HepG2 (cell line): ENCODE measurements around the gene C9orf50. TPM values are rescaled to one million over a fixed set of nuclear protein-coding genes. Genes with fewer than 3 reads are reported as not detected.
A peak's percentile ranks its signal among the peaks of the same experiment; 100 is the strongest.

Source experiments
- AKAP8 ChIP-seq: sonication (generic); formaldehyde crosslinking; IDR thresholded peaks from 2 replicates; pipeline ENCODE4 v1.5.1; 2020; ENCODE audit warnings: mild to moderate bottlenecking, missing genetic modification reagents
- CHCHD3 ChIP-seq: sonication (generic); formaldehyde crosslinking; IDR thresholded peaks from 2 replicates; pipeline ENCODE4 v1.8.0; 2022; ENCODE audit warnings: mild to moderate bottlenecking, missing genetic modification reagents, moderate library complexity
- GATAD2A ChIP-seq: IDR thresholded peaks from 2 replicates; pipeline ENCODE4 v1.6.1; 2016
- HOXA5 ChIP-seq: sonication (generic); formaldehyde crosslinking; IDR thresholded peaks from 2 replicates; pipeline ENCODE4 v1.4.0; 2020; ENCODE audit warnings: missing genetic modification reagents
- KLF9 ChIP-seq: IDR thresholded peaks from 2 replicates; pipeline ENCODE4 v1.6.1; 2016; ENCODE audit warnings: low read depth
- MAFF ChIP-seq: IDR thresholded peaks from 2 replicates; pipeline ENCODE4 v1.6.1; 2011; ENCODE audit warnings: low read depth, low read length, improper control_type of control experiment
- MNT ChIP-seq: fragments of 450-650 bp; IDR thresholded peaks from 2 replicates; pipeline ENCODE4 v1.6.1; 2016
- SKI ChIP-seq: fragments of 450-650 bp; IDR thresholded peaks from one replicate; pipeline ENCODE4 v1.6.1; 2018; ENCODE audit warnings: mild to moderate bottlenecking; ENCODE audit not compliant: partially characterized antibody
- SOX13 ChIP-seq, 3 experiments: fragments of 450-650 bp in 1 of 3; sonication (generic) in 1 of 3; formaldehyde crosslinking in 1 of 3; IDR thresholded peaks in 2 of 3; conservative IDR thresholded peaks in 1 of 3; 2 replicates each; pipeline versions ENCODE4 v1.5.0 to v1.6.1; 2016 to 2020; ENCODE audit warnings: antibody characterized with exemption in 1 of 3, mild to moderate bottlenecking in 1 of 3, missing compliant biosample characterization in 1 of 3, missing genetic modification reagents in 1 of 3, moderate library complexity in 1 of 3
- SP1 ChIP-seq, 2 experiments: fragments of 450-650 bp in 1 of 2; sonication (generic) in 1 of 2; formaldehyde crosslinking in 1 of 2; IDR thresholded peaks; 2 replicates each; pipeline versions ENCODE4 v1.4.0 to v1.6.1; 2016 to 2020; ENCODE audit warnings: missing genetic modification reagents in 1 of 2
- TMF1 ChIP-seq: sonication (generic); formaldehyde crosslinking; IDR thresholded peaks from 2 replicates; pipeline ENCODE4 v1.8.1; 2022; ENCODE audit warnings: low read depth, missing genetic modification reagents
- TOPORS ChIP-seq: sonication (generic); formaldehyde crosslinking; IDR thresholded peaks from 2 replicates; pipeline ENCODE4 v1.8.0; 2023; ENCODE audit warnings: mild to moderate bottlenecking, missing genetic modification reagents
- ZBTB42 ChIP-seq: sonication (generic); formaldehyde crosslinking; IDR thresholded peaks from 2 replicates; pipeline ENCODE4 v1.5.0; 2020; ENCODE audit warnings: mild to moderate bottlenecking, missing genetic modification reagents
- ZFP36L1 ChIP-seq: sonication (generic); formaldehyde crosslinking; IDR thresholded peaks from 2 replicates; pipeline ENCODE4 v1.8.0; 2022; ENCODE audit warnings: mild to moderate bottlenecking, missing genetic modification reagents, moderate library complexity
- ZNF143 ChIP-seq: sonication (generic); formaldehyde crosslinking; IDR thresholded peaks from 2 replicates; pipeline ENCODE4 v1.4.0; 2020; ENCODE audit warnings: missing genetic modification reagents
- ZNF18 ChIP-seq: sonication (generic); formaldehyde crosslinking; IDR thresholded peaks from 2 replicates; pipeline ENCODE4 v1.8.0; 2022; ENCODE audit warnings: mild to moderate bottlenecking, missing genetic modification reagents; ENCODE audit not compliant: insufficient replicate concordance
- ZNF510 ChIP-seq: sonication (generic); formaldehyde crosslinking; IDR thresholded peaks from 2 replicates; pipeline ENCODE4 v1.4.0; 2020; ENCODE audit warnings: low read depth, mild to moderate bottlenecking, missing genetic modification reagents
- ZNF558 ChIP-seq: sonication (generic); formaldehyde crosslinking; IDR thresholded peaks from 2 replicates; pipeline ENCODE4 v1.9.0; 2022; ENCODE audit warnings: mild to moderate bottlenecking, missing genetic modification reagents, borderline replicate concordance
- ZNF652 ChIP-seq: IDR thresholded peaks from 2 replicates; pipeline ENCODE4 v1.6.1; 2016; ENCODE audit warnings: low read depth, borderline replicate concordance
- ZNF749 ChIP-seq: sonication (generic); formaldehyde crosslinking; IDR thresholded peaks from 2 replicates; pipeline ENCODE4 v1.8.0; 2022; ENCODE audit warnings: mild to moderate bottlenecking, missing genetic modification reagents, moderate library complexity, borderline replicate concordance
- ZSCAN12 ChIP-seq: sonication (generic); formaldehyde crosslinking; IDR thresholded peaks from 2 replicates; pipeline ENCODE4 v1.9.0; 2021; ENCODE audit warnings: mild to moderate bottlenecking, missing genetic modification reagents
- polyA plus RNA-seq, 8 experiments: library from polyadenylated mRNA; depleted of rRNA in 3 of 8; stranded (reverse) in 7 of 8; unstranded in 1 of 8; fragments of >200 nt; fragmentation: Illumina TruSeq in 4 of 8; extraction: Trizol in 4 of 8; gene quantifications; 2 replicates each; pipeline versions ENCODE4 v1.2.1 to v1.2.3, GENCODE V29; 2011 to 2016; ENCODE audit warnings: low read depth in 4 of 8, missing spikeins in 1 of 8, mixed read lengths in 1 of 8; ENCODE audit not compliant: insufficient read depth in 1 of 8
- total RNA-seq, 5 experiments: library from RNA; depleted of rRNA; stranded (reverse); fragments of >200 nt; fragmentation: Illumina TruSeq; extraction: Trizol; gene quantifications; 2 replicates each; pipeline ENCODE4 v1.2.3, GENCODE V29; 2016; ENCODE audit warnings: low read depth in 1 of 5
- TF ChIP-seq, protein P1 (sequence below): sonication (generic); formaldehyde crosslinking; IDR thresholded peaks from 2 replicates; pipeline ENCODE4 v1.4.0; 2020; ENCODE audit warnings: missing genetic modification reagents
- TF ChIP-seq, protein P2 (sequence below): IDR thresholded peaks from 2 replicates; pipeline ENCODE4 v1.6.1; 2016; ENCODE audit warnings: missing compliant biosample characterization, missing genetic modification reagents, borderline replicate concordance

C9orf50 gene
- total and polyA plus RNA-seq, 2 of the 13 experiments (the other 11 are each of a cell fraction or from before 2014, with no cell fraction given) = not detected

- TF ChIP-seq, protein P1, sequence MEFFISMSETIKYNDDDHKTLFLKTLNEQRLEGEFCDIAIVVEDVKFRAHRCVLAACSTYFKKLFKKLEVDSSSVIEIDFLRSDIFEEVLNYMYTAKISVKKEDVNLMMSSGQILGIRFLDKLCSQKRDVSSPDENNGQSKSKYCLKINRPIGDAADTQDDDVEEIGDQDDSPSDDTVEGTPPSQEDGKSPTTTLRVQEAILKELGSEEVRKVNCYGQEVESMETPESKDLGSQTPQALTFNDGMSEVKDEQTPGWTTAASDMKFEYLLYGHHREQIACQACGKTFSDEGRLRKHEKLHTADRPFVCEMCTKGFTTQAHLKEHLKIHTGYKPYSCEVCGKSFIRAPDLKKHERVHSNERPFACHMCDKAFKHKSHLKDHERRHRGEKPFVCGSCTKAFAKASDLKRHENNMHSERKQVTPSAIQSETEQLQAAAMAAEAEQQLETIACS (CRISPR knock-in tag) = no peak
- TF ChIP-seq ZNF143 (CRISPR knock-in tag) (0 out of 2 replicates have a peak, but pooled peaks have one; percentile 15), TMF1 (CRISPR knock-in tag) (no peak), ZNF18 (CRISPR knock-in tag) (peak; percentile 55), CHCHD3 (CRISPR knock-in tag) (no peak), ZSCAN12 (peak; percentile 54; the same call in 1 of the 2 replicates), MAFF (no peak), SP1 (IDR thresholded peaks at IDR 0.05) (no peak), SP1 (CRISPR knock-in tag; IDR thresholded peaks at IDR 0.05) (no peak; the same call in 1 of the 2 replicates), GATAD2A (CRISPR knock-in tag) (peak; percentile 88), ZFP36L1 (CRISPR knock-in tag) (peak; percentile 68; the same call in 1 of the 2 replicates), HOXA5 (CRISPR knock-in tag) (no peak), ZNF749 (0 out of 2 replicates have a peak, but pooled peaks have one; percentile 31), TOPORS (CRISPR knock-in tag) (no peak), ZBTB42 (CRISPR knock-in tag) (0 out of 2 replicates have a peak, but pooled peaks have one; percentile 34), ZNF652 (CRISPR knock-in tag) (no peak; the same call in 1 of the 2 replicates), MNT (no peak), SOX13 (IDR thresholded peaks at IDR 0.05) (no peak), SOX13 (CRISPR knock-in tag; conservative IDR thresholded peaks at IDR 0.05 in 1 of 2, IDR thresholded peaks at IDR 0.05 in 1 of 2) (peak in 1 of 2 experiments; percentile 39; a peak in 2 of 4 replicates), ZNF510 (CRISPR knock-in tag) (no peak), AKAP8 (CRISPR knock-in tag) (no peak), KLF9 (CRISPR knock-in tag) (no peak; the same call in 1 of the 2 replicates), ZNF558 (CRISPR knock-in tag) (no peak), SKI (no peak)
- TF ChIP-seq, protein P2, sequence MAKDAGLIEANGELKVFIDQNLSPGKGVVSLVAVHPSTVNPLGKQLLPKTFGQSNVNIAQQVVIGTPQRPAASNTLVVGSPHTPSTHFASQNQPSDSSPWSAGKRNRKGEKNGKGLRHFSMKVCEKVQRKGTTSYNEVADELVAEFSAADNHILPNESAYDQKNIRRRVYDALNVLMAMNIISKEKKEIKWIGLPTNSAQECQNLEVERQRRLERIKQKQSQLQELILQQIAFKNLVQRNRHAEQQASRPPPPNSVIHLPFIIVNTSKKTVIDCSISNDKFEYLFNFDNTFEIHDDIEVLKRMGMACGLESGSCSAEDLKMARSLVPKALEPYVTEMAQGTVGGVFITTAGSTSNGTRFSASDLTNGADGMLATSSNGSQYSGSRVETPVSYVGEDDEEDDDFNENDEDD (CRISPR knock-in tag) = peak; percentile 73; the same call in 1 of the 2 replicates
These were observed 14.5 kb downstream of the C9orf50 start (continued) for GRCh38 chr9:129606161-129607026.
